Sigmoid colon (tissue), 4 donors: ENCODE results near the gene ANKRD31.

Source experiments
- CTCF ChIP-seq, 4 experiments: fragments of 450-650 bp in 3 of 4; fragments of 200-600 bp in 1 of 4; IDR thresholded peaks; one replicate each; pipeline ENCODE4 v1.5.1; 2016 to 2019; ENCODE audit warnings: antibody characterized with exemption in 4 of 4, mild to moderate bottlenecking in 3 of 4, moderate library complexity in 2 of 4
- EP300 ChIP-seq, 4 donors: sonication (generic); formaldehyde crosslinking; IDR thresholded peaks; one replicate each; pipeline ENCODE4 v1.6.1; 2017; ENCODE audit warnings: antibody characterized with exemption in 4 of 4
- POLR2A ChIP-seq, 2 donors: fragments of 450-650 bp; IDR thresholded peaks; one replicate each; pipeline ENCODE4 v1.6.1; 2016; ENCODE audit warnings: antibody characterized with exemption in 2 of 2, mild to moderate bottlenecking in 2 of 2, moderate library complexity in 2 of 2
- POLR2AphosphoS5 ChIP-seq, 4 donors: sonication (generic); formaldehyde crosslinking; IDR thresholded peaks; one replicate each; pipeline ENCODE4 v1.6.1; 2017; ENCODE audit warnings: antibody characterized with exemption in 4 of 4

- TF ChIP-seq CTCF (IDR thresholded peaks at IDR 0.05) (no peak), POLR2A (IDR thresholded peaks at IDR 0.05) (no peak), POLR2AphosphoS5 (IDR thresholded peaks at IDR 0.05) (no peak), EP300 (IDR thresholded peaks at IDR 0.05) (no peak)
These were observed 189.3 kb downstream of the ANKRD31 start for GRCh38 chr5:75047356-75047755.
